Upper lobe of left lung (tissue), 4 donors: ENCODE data around the gene SDK1.

Source experiments
- POLR2A ChIP-seq, 4 donors: fragments of 450-650 bp; IDR thresholded peaks; one replicate each; pipeline ENCODE4 v1.5.1; 2016 to 2017; ENCODE audit warnings: antibody characterized with exemption in 4 of 4, mild to moderate bottlenecking in 2 of 4
- TF ChIP-seq, protein P1 (sequence below), 6 experiments: fragments of 450-650 bp in 4 of 6; fragments of 200-600 bp in 2 of 6; sonication (generic) in 2 of 6; IDR thresholded peaks; one replicate each; pipeline ENCODE4 v1.5.1; 2016 to 2019; ENCODE audit warnings: antibody characterized with exemption in 6 of 6

DNA sequence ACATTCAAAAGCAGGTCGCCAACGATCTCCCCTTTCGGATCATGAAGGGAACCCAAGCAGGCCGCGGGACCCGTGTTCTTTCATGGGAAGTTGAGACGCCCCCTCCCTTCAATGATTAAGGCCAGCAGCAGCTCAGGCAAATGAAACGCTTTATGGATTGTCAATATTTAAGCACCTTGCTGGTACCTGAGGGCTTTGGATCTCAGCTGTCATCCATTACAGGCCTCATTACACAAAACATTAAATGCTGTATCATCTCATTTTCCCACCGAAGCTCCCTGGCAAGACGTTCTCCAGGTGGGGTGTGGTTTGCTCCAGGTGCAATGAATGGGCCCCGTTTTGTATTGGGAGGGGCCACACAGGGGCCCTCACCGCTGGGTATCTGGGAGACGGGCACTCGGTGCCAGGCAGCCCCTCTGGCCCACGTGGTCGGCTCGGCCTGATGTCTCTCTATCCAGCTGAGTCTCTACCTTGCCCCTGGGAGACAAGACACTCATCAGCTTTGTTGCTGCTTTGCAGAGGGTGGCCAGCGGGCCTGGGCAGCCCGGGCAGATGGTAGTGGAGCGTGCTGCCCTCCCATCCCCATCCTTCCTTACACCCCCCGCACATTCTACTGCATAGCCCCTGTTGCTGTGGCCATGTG lies 925.0 kb downstream of the SDK1 start:
- TF ChIP-seq, protein P1, sequence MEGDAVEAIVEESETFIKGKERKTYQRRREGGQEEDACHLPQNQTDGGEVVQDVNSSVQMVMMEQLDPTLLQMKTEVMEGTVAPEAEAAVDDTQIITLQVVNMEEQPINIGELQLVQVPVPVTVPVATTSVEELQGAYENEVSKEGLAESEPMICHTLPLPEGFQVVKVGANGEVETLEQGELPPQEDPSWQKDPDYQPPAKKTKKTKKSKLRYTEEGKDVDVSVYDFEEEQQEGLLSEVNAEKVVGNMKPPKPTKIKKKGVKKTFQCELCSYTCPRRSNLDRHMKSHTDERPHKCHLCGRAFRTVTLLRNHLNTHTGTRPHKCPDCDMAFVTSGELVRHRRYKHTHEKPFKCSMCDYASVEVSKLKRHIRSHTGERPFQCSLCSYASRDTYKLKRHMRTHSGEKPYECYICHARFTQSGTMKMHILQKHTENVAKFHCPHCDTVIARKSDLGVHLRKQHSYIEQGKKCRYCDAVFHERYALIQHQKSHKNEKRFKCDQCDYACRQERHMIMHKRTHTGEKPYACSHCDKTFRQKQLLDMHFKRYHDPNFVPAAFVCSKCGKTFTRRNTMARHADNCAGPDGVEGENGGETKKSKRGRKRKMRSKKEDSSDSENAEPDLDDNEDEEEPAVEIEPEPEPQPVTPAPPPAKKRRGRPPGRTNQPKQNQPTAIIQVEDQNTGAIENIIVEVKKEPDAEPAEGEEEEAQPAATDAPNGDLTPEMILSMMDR (IDR thresholded peaks at IDR 0.05), result no peak
- TF ChIP-seq POLR2A (IDR thresholded peaks at IDR 0.05), result no peak
